HCT116 (cell line): Measurements from ENCODE around the gene SNX10. TPM values are rescaled to one million over a fixed set of nuclear protein-coding genes. Genes with fewer than 3 reads are reported as not detected.

Experiments
- ATAC-seq: fragments of 200-7000 bp; cut with Tn5 transposase; 2 replicates; pipeline ENCODE4 v1.9.1; 2020; ENCODE audit warnings: mild to moderate bottlenecking, moderate library complexity
- BruUV-seq: library from RNA; stranded (reverse); fragments of 400-500 nt; replicated peaks from 2 replicates; lab custom pipeline; 2021; lab: Mats Ljungman, UMichigan
- CTCF ChIA-PET: fragments of 300-600 bp; sonication (Branson Sonifier 250); formaldehyde crosslinking; loops from one replicate; lab custom pipeline; 2021; ENCODE audit warnings: antibody characterized with exemption; lab: Charles Lee
- POLR2A ChIA-PET: fragments of 300-600, 350-600 bp; sonication (Branson Sonifier 250); formaldehyde crosslinking; loops from one replicate; lab custom pipeline; 2021; ENCODE audit warnings: antibody characterized with exemption; lab: Charles Lee
- RAD21 ChIA-PET, 2 experiments: fragments of 300-600 bp; sonication (Branson Sonifier 250); formaldehyde crosslinking; loops; one replicate each; lab custom pipeline; 2023; ENCODE audit warnings: low total read pairs in 2 of 2; ENCODE audit not compliant: uncharacterized antibody in 2 of 2, unreplicated experiment in 2 of 2, low non-redundant PET in 1 of 2; lab: Charles Lee
- DNase-seq: peaks from one replicate; pipeline ENCODE4 v3.0.0-alpha.2; 2010; ENCODE audit warnings: low read depth, low spot score
- H2AFZ ChIP-seq: fragments of 200-600 bp; shearing (Covaris generic), sonication (generic); 2 replicates; pipeline ENCODE4 v1.6.1; 2017; ENCODE audit warnings: low read depth, mixed run types, mixed read lengths, antibody characterized with exemption, low read length; ENCODE audit not compliant: poor library complexity, severe bottlenecking
- H3K27ac ChIP-seq: 2 replicates; pipeline ENCODE4 v1.5.1; 2012; ENCODE audit warnings: low read depth, low read length
- H3K27me3 ChIP-seq: fragments of 200-600 bp; sonication (generic); 2 replicates; pipeline ENCODE4 v1.6.1; 2016; ENCODE audit warnings: mixed run types, low read length, mixed read lengths; ENCODE audit not compliant: insufficient read depth
- H3K36me3 ChIP-seq, 2 experiments: fragments of 200-500 bp in 1 of 2; fragments of 200-600 bp in 1 of 2; sonication (Bioruptor generic) in 1 of 2; sonication (generic) in 1 of 2; 2 replicates each; pipeline versions ENCODE4 v1.5.1 to v1.6.1; 2014 to 2016; ENCODE audit warnings: low read length in 2 of 2, inconsistent platforms in 1 of 2, mixed read lengths in 1 of 2, mixed run types in 1 of 2; ENCODE audit not compliant: insufficient read depth in 2 of 2, control insufficient read depth in 1 of 2
- H3K4me1 ChIP-seq, 2 experiments: fragments of 200-600 bp in 1 of 2; sonication (generic) in 1 of 2; 2 replicates each; pipeline versions ENCODE4 v1.5.1 to v1.6.1; 2012 to 2017; ENCODE audit warnings: low read length in 2 of 2, inconsistent platforms in 1 of 2, mild to moderate bottlenecking in 1 of 2, mixed read lengths in 1 of 2, mixed run types in 1 of 2, moderate library complexity in 1 of 2; ENCODE audit not compliant: insufficient read depth in 2 of 2, control insufficient read depth in 1 of 2
- H3K4me2 ChIP-seq: fragments of 200-600 bp; sonication (generic); 2 replicates; pipeline ENCODE4 v1.6.1; 2017; ENCODE audit warnings: mixed run types, low read length, mixed read lengths
- H3K4me3 ChIP-seq, 2 experiments: fragments of 200-600 bp in 1 of 2; sonication (generic) in 1 of 2; replicated peaks in 1 of 2; 2 replicates each; pipeline ENCODE4 v1.5.1; 2011 to 2016; ENCODE audit warnings: low read length in 2 of 2, control low read depth in 1 of 2, low read depth in 1 of 2, mild to moderate bottlenecking in 1 of 2, mixed read lengths in 1 of 2, mixed run types in 1 of 2
- H3K79me2 ChIP-seq: fragments of 200-600 bp; sonication (generic); 2 replicates; pipeline ENCODE4 v1.6.1; 2017; ENCODE audit warnings: mild to moderate bottlenecking, mixed run types, low read length, moderate library complexity, mixed read lengths; ENCODE audit not compliant: insufficient read depth
- H3K9ac ChIP-seq: fragments of 200-600 bp; sonication (generic); 2 replicates; pipeline ENCODE4 v1.6.1; 2016; ENCODE audit warnings: low read length, mixed read lengths
- H3K9me2 ChIP-seq: fragments of 200-600 bp; sonication (generic), shearing (Covaris generic); 2 replicates; pipeline ENCODE4 v1.6.1; 2017; ENCODE audit warnings: mixed run types, mild to moderate bottlenecking, moderate library complexity; ENCODE audit not compliant: insufficient read depth
- H3K9me3 ChIP-seq, 2 experiments: fragments of 200-500 bp in 1 of 2; fragments of 200-600 bp in 1 of 2; sonication (Bioruptor generic) in 1 of 2; sonication (generic) in 1 of 2; 2 replicates each; pipeline ENCODE4 v1.6.1; 2014 to 2017; ENCODE audit warnings: low read length in 2 of 2, mixed read lengths in 2 of 2, inconsistent platforms in 1 of 2, low read depth in 1 of 2, mild to moderate bottlenecking in 1 of 2, mixed run types in 1 of 2, moderate library complexity in 1 of 2; ENCODE audit not compliant: control insufficient read depth in 1 of 2, insufficient read depth in 1 of 2
- H4K20me1 ChIP-seq: fragments of 200-600 bp; sonication (generic), shearing (Covaris generic); 2 replicates; pipeline ENCODE4 v1.6.1; 2017; ENCODE audit warnings: mixed run types, mild to moderate bottlenecking, moderate library complexity; ENCODE audit not compliant: insufficient read depth
- ATF3 ChIP-seq: IDR thresholded peaks from 2 replicates; pipeline ENCODE4 v1.6.1; 2012
- CBX3 ChIP-seq: IDR thresholded peaks from 2 replicates; pipeline ENCODE4 v1.6.1; 2012; ENCODE audit warnings: low read depth
- CTCF ChIP-seq, 3 experiments: fragments of 200-600 bp in 1 of 3; sonication (generic) in 1 of 3; IDR thresholded peaks in 2 of 3; conservative IDR thresholded peaks in 1 of 3; 2 replicates each; pipeline ENCODE4 v1.5.1; 2012 to 2017; ENCODE audit warnings: low read depth in 2 of 3, low read length in 2 of 3, antibody characterized with exemption in 1 of 3, borderline replicate concordance in 1 of 3, control low read depth in 1 of 3, mild to moderate bottlenecking in 1 of 3, mixed read lengths in 1 of 3, mixed run types in 1 of 3, moderate library complexity in 1 of 3; ENCODE audit not compliant: insufficient read depth in 1 of 3
- EZH2 ChIP-seq: fragments of 200-600 bp; sonication (generic); IDR thresholded peaks from 2 replicates; pipeline ENCODE4 v1.6.1; 2017; ENCODE audit warnings: antibody characterized with exemption, mixed run types
- RAD21 ChIP-seq: IDR thresholded peaks from 2 replicates; pipeline ENCODE4 v1.6.1; 2012; ENCODE audit warnings: low read depth, mild to moderate bottlenecking
- TCF7L2 ChIP-seq: IDR thresholded peaks from 2 replicates; pipeline ENCODE4 v1.7.0; 2011; ENCODE audit warnings: borderline replicate concordance, inconsistent platforms; ENCODE audit not compliant: insufficient read depth, insufficient read length; ENCODE audit errors: extremely low read depth
- ZNF274 ChIP-seq: fragments of 200-500 bp; sonication (Bioruptor generic); IDR thresholded peaks from 2 replicates; pipeline ENCODE4 v1.6.1; 2014; ENCODE audit warnings: mild to moderate bottlenecking, low read depth, low read length, inconsistent platforms
- intact Hi-C: fragments of 100-400 bp; cut with micrococcal nuclease; formaldehyde crosslinking; loops from 2 replicates; pipeline ENCODE4 v1.10.0; 2022
- total RNA-seq: library from RNA; stranded (reverse); gene quantifications from one replicate; pipeline ENCODE4 v1.2.1, GENCODE V29; 2021; ENCODE audit not compliant: unreplicated experiment

The SNX10 gene
- total RNA-seq, 1 experiment from 2014 or later, result 26.9 TPM

GRCh38 chr7:26365077-26365900 is 73.6 kb downstream of the SNX10 start:
- Histone ChIP-seq H3K4me2 (no peak overlapping the region), H3K4me3 (no peak overlapping the region), H3K79me2 (no peaks in the 10 kb centered on the region), H3K9me2 (no peaks in the 10 kb centered on the region), H3K27me3 (no peaks in the 10 kb centered on the region), H3K9me3 (no peaks in the 10 kb centered on the region), H2AFZ (no peak overlapping the region), H3K27ac (no peak overlapping the region), H3K4me1 (no peaks in the 10 kb centered on the region), H3K36me3 (0 out of 4 replicates have a peak, but pooled peaks cover 0 to 2% of the 10 kb centered on the region in 2 experiments), H3K9ac (no peak overlapping the region), H4K20me1 (no peaks in the 10 kb centered on the region)
- no TSS peak for BruUV-seq
- intact Hi-C loops, result loop anchor here (1.0 kb wide), 5 partner anchors 74 to 472 kb away; partner anchors contain the start of gene SNX10
- ATAC-seq (peak; percentile 84), DNase-seq (peak; percentile 51)
- no peak for TF ChIP-seq ZNF274
- no peak for TF ChIP-seq ATF3
- peak; percentile 98 for TF ChIP-seq RAD21
- no peak for TF ChIP-seq TCF7L2
- no peak for TF ChIP-seq CBX3
- no peak for TF ChIP-seq EZH2
- peak; percentile 50 to 93 (median 74) for TF ChIP-seq CTCF (IDR thresholded peaks at IDR 0.05 in 2 of 3, conservative IDR thresholded peaks at IDR 0.05 in 1 of 3; ENCODE audit: borderline replicate concordance in 1 of 3, insufficient read depth in 1 of 3, low read depth in 2 of 3, low read length in 2 of 3)
- ChIA-PET RAD21 (interaction anchor here (0.6 to 2.2 kb wide), 8 partner anchors 12 to 473 kb away, joined by 3 to 15 read pairs (median 4); partner anchors contain the start of genes NFE2L3 (in 1 of the 2) and SNX10 (in 1 of the 2)), POLR2A (interaction anchor here (1.1 to 1.5 kb wide), 2 partner anchors 165 to 473 kb away, joined by 4 to 5 read pairs; no protein-coding TSS in a partner anchor), CTCF (interaction anchor here (0.6 to 4.8 kb wide), 20 partner anchors 9 to 795 kb away, joined by 3 to 94 read pairs (median 4); partner anchors contain the start of gene SNX10)
